WTC11 (cell line): Measurements from ENCODE around the gene ERBB4. TPM values are rescaled to one million over a fixed set of nuclear protein-coding genes. Genes with fewer than 3 reads are reported as not detected.

Experiments used
- ATAC-seq: fragments of 200-7000 bp; cut with Tn5 transposase; 2 replicates; pipeline ENCODE4 v1.10.0; 2021; ENCODE audit warnings: mild to moderate bottlenecking, moderate library complexity
- CTCF ChIA-PET: fragments of 300-600 bp; sonication (Branson Sonifier 250); formaldehyde crosslinking; loops from one replicate; lab custom pipeline; 2021; ENCODE audit warnings: antibody characterized with exemption; lab: Charles Lee
- POLR2A ChIA-PET: fragments of 350-600 bp; sonication (Branson Sonifier 250); formaldehyde crosslinking; loops from one replicate; lab custom pipeline; 2021; ENCODE audit warnings: antibody characterized with exemption; lab: Charles Lee
- DNase-seq: peaks from one replicate; pipeline ENCODE4 v3.0.0; 2021; ENCODE audit warnings: low spot score
- H3K27ac Mint-ChIP-seq: 2 replicates; pipeline ENCODE4 v1.8.0; 2021; ENCODE audit warnings: mixed read lengths
- H3K27me3 Mint-ChIP-seq: 2 replicates; pipeline ENCODE4 v1.8.0; 2021; ENCODE audit warnings: low read depth, mild to moderate bottlenecking, moderate library complexity, mixed read lengths
- H3K36me3 Mint-ChIP-seq: 2 replicates; pipeline ENCODE4 v1.8.0; 2021; ENCODE audit warnings: mixed read lengths
- H3K4me1 Mint-ChIP-seq: 2 replicates; pipeline ENCODE4 v1.8.0; 2022; ENCODE audit warnings: mixed read lengths
- H3K4me3 Mint-ChIP-seq: 2 replicates; pipeline ENCODE4 v1.8.0; 2021; ENCODE audit warnings: mild to moderate bottlenecking, moderate library complexity, mixed read lengths
- H3K9me3 Mint-ChIP-seq: 2 replicates; pipeline ENCODE4 v1.8.0; 2021; ENCODE audit warnings: mixed read lengths
- CDX4 ChIP-seq: fragments of 250-450 bp; sonication (Bioruptor Pico); IDR thresholded peaks from 2 replicates; pipeline ENCODE4 v1.9.0; 2021; ENCODE audit warnings: moderate library complexity, mild to moderate bottlenecking, inconsistent platforms, borderline replicate concordance
- ELF4 ChIP-seq: sonication (generic); formaldehyde crosslinking; IDR thresholded peaks from 2 replicates; pipeline ENCODE4 v1.8.1; 2022; ENCODE audit warnings: low read depth, mild to moderate bottlenecking, moderate library complexity, missing genetic modification reagents
- GTF2I ChIP-seq: fragments of 250-450 bp; sonication (Bioruptor Pico); conservative IDR thresholded peaks from 2 replicates; pipeline ENCODE4 v1.4.0; 2021; ENCODE audit warnings: mild to moderate bottlenecking
- PRRX2 ChIP-seq: fragments of 250-450 bp; sonication (Bioruptor Pico); IDR thresholded peaks from 2 replicates; pipeline ENCODE4 v1.8.0; 2021; ENCODE audit warnings: mild to moderate bottlenecking
- ZNF423 ChIP-seq: fragments of 250-450 bp; sonication (Bioruptor Pico); IDR thresholded peaks from 2 replicates; pipeline ENCODE4 v2.1.2; 2022; ENCODE audit warnings: mild to moderate bottlenecking, moderate library complexity
- ZNF425 ChIP-seq: fragments of 250-450 bp; sonication (Bioruptor Pico); conservative IDR thresholded peaks from 2 replicates; pipeline ENCODE4 v1.9.0; 2021; ENCODE audit warnings: mild to moderate bottlenecking
- total RNA-seq: library from RNA; stranded (reverse); gene quantifications from 3 replicates; pipeline ENCODE4 v1.2.3, GENCODE V29; 2021
- TF ChIP-seq, protein P1 (sequence below): sonication (generic); formaldehyde crosslinking; IDR thresholded peaks from 2 replicates; pipeline ENCODE4 v1.8.1; 2023; ENCODE audit warnings: mild to moderate bottlenecking, missing genetic modification reagents, moderate library complexity
- TF ChIP-seq, protein P2 (sequence below): sonication (generic); formaldehyde crosslinking; IDR thresholded peaks from 2 replicates; pipeline ENCODE4 v1.8.1; 2023; ENCODE audit warnings: mild to moderate bottlenecking, moderate library complexity, missing genetic modification reagents
- TF ChIP-seq, protein P3 (sequence below): sonication (generic); formaldehyde crosslinking; IDR thresholded peaks from 2 replicates; pipeline ENCODE4 v1.8.1; 2023; ENCODE audit warnings: mild to moderate bottlenecking, missing genetic modification reagents
- TF ChIP-seq, protein P4 (sequence below): fragments of 250-450 bp; sonication (Bioruptor Pico); IDR thresholded peaks from 2 replicates; pipeline ENCODE4 v2.1.2; 2022; ENCODE audit warnings: mild to moderate bottlenecking, moderate library complexity
- TF ChIP-seq, protein P5 (sequence below): sonication (generic); formaldehyde crosslinking; IDR thresholded peaks from 2 replicates; pipeline ENCODE4 v1.8.0; 2022; ENCODE audit warnings: mild to moderate bottlenecking, missing genetic modification reagents

ERBB4 gene
- total RNA-seq, 1 experiment from 2014 or later, result 1.6 TPM

DNA sequence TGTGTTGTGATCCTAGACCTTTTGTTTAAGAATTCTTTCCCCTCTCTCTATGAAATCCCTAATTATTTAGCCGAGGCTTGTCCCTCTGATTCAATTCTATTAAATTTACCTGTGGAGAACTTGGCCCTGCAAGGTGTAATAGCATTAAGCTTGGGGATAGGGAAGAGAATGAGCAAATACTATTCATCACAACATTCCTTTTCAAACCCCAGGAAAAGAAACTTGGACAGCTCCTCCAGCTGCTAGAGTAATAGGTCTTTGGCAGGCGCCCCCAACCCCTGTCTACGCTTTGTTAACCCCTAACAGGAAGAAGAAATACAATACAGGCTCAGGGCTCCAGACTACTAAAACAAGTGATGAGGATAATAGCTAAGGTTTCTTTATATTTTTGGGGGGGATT, 1025.2 kb downstream of the ERBB4 start:
- no peak overlapping the region for H3K4me3 Mint-ChIP-seq
- ChIA-PET CTCF (interaction anchor here (0.8 kb wide), 1 partner anchor 785 kb away, joined by 3 read pairs; no protein-coding TSS in a partner anchor), POLR2A (interaction anchor here (0.6 kb wide), 1 partner anchor 49 kb away, joined by 4 read pairs; no protein-coding TSS in a partner anchor)
- TF ChIP-seq ZNF423 (CRISPR knock-in tag) (no peak), CDX4 (CRISPR knock-in tag) (no peak), GTF2I (CRISPR knock-in tag) (no peak)
- TF ChIP-seq, protein P1, sequence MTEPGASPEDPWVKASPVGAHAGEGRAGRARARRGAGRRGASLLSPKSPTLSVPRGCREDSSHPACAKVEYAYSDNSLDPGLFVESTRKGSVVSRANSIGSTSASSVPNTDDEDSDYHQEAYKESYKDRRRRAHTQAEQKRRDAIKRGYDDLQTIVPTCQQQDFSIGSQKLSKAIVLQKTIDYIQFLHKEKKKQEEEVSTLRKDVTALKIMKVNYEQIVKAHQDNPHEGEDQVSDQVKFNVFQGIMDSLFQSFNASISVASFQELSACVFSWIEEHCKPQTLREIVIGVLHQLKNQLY (CRISPR knock-in tag), result no peak
- TF ChIP-seq, protein P2, sequence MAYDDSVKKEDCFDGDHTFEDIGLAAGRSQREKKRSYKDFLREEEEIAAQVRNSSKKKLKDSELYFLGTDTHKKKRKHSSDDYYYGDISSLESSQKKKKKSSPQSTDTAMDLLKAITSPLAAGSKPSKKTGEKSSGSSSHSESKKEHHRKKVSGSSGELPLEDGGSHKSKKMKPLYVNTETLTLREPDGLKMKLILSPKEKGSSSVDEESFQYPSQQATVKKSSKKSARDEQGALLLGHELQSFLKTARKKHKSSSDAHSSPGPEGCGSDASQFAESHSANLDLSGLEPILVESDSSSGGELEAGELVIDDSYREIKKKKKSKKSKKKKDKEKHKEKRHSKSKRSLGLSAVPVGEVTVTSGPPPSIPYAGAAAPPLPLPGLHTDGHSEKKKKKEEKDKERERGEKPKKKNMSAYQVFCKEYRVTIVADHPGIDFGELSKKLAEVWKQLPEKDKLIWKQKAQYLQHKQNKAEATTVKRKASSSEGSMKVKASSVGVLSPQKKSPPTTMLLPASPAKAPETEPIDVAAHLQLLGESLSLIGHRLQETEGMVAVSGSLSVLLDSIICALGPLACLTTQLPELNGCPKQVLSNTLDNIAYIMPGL (CRISPR knock-in tag), result no peak
- H3K9me3 Mint-ChIP-seq, result peaks cover 5% of the 10 kb centered on the region; the same call in 1 of the 2 replicates
- no peak overlapping the region for H3K27ac Mint-ChIP-seq
- ATAC-seq, result no peak; the same call in 1 of the 2 replicates
- peaks cover 15% of the 10 kb centered on the region for H3K4me1 Mint-ChIP-seq
- H3K36me3 Mint-ChIP-seq, result no peaks in the 10 kb centered on the region
- no peak for DNase-seq
- H3K27me3 Mint-ChIP-seq, result no peaks in the 10 kb centered on the region

GRCh38 chr2:211512806-211513205, 1025.8 kb downstream of the ERBB4 start:
- CTCF ChIA-PET, result no interaction called here
- Mint-ChIP-seq H3K4me3 (no peak overlapping the region), H3K27ac (no peak overlapping the region), H3K4me1 (peaks cover 15% of the 10 kb centered on the region)
- ATAC-seq, result no peak
- DNase-seq, result no peak
- TF ChIP-seq ELF4 (CRISPR knock-in tag) (no peak), PRRX2 (CRISPR knock-in tag) (no peak), ZNF425 (no peak)
- TF ChIP-seq, protein P3, sequence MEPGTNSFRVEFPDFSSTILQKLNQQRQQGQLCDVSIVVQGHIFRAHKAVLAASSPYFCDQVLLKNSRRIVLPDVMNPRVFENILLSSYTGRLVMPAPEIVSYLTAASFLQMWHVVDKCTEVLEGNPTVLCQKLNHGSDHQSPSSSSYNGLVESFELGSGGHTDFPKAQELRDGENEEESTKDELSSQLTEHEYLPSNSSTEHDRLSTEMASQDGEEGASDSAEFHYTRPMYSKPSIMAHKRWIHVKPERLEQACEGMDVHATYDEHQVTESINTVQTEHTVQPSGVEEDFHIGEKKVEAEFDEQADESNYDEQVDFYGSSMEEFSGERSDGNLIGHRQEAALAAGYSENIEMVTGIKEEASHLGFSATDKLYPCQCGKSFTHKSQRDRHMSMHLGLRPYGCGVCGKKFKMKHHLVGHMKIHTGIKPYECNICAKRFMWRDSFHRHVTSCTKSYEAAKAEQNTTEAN (CRISPR knock-in tag), result no peak
- TF ChIP-seq, protein P4, sequence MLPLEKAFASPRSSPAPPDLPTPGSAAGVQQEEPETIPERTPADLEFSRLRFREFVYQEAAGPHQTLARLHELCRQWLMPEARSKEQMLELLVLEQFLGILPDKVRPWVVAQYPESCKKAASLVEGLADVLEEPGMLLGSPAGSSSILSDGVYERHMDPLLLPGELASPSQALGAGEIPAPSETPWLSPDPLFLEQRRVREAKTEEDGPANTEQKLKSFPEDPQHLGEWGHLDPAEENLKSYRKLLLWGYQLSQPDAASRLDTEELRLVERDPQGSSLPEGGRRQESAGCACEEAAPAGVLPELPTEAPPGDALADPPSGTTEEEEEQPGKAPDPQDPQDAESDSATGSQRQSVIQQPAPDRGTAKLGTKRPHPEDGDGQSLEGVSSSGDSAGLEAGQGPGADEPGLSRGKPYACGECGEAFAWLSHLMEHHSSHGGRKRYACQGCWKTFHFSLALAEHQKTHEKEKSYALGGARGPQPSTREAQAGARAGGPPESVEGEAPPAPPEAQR (CRISPR knock-in tag), result no peak
- TF ChIP-seq, protein P5, sequence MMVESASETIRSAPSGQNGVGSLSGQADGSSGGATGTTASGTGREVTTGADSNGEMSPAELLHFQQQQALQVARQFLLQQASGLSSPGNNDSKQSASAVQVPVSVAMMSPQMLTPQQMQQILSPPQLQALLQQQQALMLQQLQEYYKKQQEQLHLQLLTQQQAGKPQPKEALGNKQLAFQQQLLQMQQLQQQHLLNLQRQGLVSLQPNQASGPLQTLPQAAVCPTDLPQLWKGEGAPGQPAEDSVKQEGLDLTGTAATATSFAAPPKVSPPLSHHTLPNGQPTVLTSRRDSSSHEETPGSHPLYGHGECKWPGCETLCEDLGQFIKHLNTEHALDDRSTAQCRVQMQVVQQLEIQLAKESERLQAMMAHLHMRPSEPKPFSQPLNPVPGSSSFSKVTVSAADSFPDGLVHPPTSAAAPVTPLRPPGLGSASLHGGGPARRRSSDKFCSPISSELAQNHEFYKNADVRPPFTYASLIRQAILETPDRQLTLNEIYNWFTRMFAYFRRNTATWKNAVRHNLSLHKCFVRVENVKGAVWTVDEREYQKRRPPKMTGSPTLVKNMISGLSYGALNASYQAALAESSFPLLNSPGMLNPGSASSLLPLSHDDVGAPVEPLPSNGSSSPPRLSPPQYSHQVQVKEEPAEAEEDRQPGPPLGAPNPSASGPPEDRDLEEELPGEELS (CRISPR knock-in tag), result no peak
- TF ChIP-seq, all 79 proteins: peak for 0
- Mint-ChIP-seq H3K27me3 (no peaks in the 10 kb centered on the region), H3K9me3 (peaks cover 9% of the 10 kb centered on the region; the same call in 1 of the 2 replicates), H3K36me3 (no peaks in the 10 kb centered on the region)
- POLR2A ChIA-PET, result interaction anchor here (0.6 kb wide), 1 partner anchor 50 kb away, joined by 4 read pairs; no protein-coding TSS in a partner anchor
